Stimulated activated CD4-positive, alpha-beta T cell treated with anti-CD3 and anti-CD28 coated beads, Interleukin-4, amount 100 ng/mL, for 24 hours (primary cell): ENCODE measurements around the gene ROR1.

Experiments used
- DNase-seq: peaks from one replicate; pipeline ENCODE4 v3.0.0-alpha.2; 2020

The ROR1 gene

DNA sequence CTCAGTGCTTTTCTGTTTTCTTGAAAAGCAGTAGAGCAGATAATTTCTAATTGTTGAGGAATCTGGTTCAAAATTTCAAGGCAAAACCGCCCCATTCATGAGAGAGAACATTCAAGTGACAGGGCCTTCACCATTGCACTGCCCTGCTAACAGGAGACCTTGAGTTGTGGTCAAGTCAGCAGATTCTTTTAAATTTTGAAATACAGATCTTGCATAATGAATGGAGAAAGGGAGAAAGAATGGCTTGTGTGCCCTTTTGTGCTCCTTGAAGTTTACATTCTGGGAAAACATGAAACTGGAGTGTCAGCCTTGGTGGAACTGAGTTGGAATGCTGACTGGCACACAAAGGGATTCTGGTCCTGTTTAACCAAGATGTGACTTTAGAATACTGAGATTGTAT, 265.1 kb downstream of the ROR1 start:
- no peak for DNase-seq

DNA sequence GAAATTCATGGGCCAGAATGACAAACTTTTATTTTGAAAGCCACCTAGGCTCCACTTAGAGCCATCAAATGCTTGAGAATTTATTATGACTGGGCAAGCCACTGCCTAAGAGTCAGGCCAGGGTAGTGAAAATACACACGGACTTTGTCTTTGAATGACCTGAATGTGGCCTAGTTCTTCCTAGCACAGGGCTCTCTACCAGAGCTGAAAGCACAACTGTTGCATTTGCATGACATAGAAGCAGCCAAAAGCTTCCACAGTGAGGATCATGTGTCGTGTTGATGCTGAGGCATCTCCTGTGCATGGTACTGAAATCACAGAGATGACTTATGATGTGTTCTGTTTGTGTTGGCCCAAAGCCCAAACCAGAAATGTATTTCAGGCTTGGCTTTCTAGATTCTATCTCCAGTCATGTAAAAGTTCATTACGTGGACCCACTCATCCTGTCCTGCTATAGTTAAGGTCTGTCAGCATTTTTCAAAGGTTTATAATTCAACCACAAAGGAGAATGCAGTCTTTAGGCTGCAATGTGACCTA, 265.6 kb downstream of the ROR1 start:
- no peak for DNase-seq

DNA sequence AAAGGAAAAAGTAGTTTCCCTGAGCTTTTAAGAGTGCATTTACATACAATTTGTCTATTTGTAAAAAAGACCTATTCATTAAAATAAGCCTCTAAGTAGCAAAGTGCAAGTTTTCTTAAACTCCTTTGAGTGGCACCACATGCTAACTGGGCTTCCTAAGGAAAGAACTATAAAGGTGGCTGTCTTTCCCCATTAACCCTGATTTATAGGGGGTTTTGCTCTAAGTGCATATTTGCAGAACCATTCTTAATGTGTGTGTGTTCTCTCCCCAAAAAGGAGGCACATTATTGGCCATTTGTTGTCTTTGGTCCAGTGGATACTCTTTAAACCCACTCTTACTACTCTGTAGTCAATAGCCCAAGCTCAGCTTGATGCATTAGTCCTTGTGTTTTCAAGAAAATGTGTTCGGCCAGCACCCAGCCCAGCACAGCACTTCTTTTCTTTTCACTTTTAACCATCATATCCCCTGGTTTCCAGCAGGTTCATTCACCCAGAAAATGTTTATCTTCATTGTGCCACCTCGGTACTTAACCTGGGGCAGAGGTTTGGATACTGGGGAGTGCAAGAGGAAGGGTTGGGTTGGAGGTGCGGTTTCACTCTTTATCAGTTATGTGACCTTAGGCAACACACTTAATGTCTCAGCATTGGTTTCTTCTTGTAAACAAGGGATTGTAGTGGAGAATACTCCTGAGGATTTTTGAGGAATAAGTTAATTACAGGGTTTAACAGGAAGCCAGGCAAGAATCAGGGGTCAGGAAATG, 267.7 kb downstream of the ROR1 start:
- DNase-seq = no peak

DNA sequence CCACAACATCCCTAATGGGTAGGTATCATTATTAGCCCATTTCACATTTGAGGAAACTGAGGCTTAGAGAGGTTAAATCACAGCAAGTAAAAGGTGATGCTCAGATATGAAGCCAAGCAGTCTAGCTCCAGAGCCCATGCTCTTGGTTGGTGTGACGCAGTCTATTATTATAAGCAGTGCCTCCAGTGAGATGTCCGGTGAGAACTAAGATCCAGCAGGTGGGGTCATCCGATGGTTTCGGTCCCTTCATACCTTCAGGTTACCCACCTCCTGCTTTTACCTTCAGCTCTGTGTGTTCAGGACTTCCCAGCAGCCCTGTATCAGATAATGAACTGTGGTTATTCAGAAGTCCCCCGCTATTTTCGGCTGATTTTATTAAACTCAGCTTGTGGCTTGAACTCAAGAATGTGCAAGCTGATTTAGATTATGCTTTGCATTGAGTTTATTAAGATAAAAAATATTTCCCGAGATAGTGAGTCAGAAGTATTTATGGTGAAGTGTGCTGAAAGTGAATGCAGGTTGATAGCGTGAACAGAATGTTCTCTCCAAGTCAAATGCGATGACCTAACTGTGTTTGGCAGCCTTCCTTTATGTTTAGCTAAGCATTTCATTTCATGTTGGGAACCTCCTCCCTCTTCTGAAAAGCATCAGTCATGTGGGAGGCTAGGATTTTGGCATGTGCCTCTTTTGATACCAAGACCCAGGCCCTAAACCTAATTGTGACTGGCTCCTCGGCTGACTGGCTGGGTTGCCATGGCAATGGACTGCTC, 268.7 kb downstream of the ROR1 start:
- no peak for DNase-seq

DNA sequence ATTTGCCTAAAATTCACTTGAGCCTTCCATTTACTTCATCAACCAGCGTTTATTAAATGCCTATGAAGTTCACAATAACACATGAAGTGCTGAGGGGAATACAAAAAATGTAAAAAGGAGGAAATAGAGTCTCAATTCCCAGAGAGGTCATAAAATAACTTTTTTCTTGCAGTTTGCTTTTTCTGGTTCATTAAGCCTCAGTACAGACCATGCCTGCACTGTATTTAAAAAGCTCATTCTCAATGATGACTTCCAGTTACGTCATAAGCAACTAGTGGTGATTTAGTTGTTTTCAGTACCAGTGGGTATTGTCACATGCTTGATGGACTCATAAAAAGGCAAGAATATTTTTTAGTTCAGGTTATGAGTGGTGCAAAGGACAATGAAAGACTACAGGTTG, 269.5 kb downstream of the ROR1 start:
- no peak for DNase-seq

DNA sequence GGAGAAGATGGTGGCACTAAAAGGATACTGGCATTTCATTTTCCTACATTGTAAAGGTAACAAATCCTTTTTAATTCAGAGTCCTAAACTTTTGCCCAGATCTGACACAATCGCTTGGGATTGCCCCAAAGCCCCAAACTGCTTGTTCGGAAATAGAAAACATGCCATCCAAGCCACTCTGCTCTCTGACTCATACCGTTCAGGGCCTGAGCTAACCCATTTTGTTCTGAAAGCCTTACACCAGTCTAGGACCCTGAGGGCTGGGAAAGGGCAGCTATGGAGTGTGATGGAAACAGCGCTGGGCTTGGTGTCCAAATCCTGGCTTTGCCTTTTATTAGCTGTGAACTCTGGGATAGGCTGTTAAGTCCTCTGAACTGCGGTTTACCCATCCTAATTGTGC, 270.2 kb downstream of the ROR1 start:
- DNase-seq = no peak

DNA sequence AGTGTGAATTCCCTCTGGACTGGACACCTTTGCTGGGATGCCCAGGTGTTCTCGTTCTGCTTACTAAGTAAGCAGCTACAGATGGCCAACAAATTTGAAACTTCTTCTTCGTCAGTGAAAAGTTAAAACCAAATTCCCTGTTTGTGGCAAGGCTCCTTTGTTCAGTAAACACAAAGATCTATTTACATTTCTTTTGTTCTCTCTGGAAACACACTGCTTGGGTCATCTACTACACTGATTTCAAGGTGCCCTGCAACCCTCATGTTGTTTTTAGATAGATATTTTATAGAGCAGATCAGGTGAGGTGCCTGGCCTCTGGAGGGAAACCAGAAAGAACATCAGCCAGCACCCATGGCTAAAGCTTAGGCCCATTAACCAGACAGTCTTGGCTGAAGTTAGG, 272.4 kb downstream of the ROR1 start:
- DNase-seq = no peak

DNA sequence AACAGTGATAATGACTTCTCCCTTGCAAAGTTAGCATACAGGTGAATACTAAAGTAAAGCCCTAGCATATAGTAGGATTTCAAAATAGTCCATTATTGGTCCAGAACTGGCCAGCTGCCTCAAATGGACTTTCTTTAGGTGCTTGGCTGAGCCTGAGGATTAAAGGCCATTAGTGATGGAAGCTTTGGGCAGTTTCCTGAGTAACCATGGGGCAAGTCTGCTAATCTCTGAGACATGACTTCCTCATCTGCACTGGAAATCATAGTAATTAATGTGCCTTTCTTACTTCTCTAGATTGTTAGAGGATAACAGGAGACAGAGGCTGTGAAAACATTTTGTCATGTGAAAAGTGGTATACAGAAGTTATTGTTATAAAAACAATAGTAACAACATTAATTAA, 273.1 kb downstream of the ROR1 start:
- no peak for DNase-seq

DNA sequence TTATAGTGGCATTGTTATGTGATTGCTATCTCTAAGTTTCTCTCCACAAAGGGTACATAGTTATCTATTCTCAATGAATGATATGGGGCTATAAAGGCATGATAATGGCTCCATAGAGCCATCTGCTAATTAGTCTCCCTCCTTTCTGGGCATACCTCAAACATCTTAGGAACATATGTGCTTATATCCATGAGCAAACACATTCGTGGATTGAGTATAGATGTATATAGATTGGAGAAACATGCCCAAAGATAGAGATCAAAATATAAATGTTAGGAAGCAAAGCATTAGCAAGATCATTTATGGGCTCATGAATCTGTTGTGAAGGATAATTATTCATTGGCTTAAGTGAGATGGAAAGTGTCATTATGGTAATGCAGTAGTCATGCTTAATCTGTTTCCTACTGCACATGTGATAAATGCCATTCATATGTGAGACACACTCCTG, 273.8 kb downstream of the ROR1 start:
- DNase-seq = no peak

DNA sequence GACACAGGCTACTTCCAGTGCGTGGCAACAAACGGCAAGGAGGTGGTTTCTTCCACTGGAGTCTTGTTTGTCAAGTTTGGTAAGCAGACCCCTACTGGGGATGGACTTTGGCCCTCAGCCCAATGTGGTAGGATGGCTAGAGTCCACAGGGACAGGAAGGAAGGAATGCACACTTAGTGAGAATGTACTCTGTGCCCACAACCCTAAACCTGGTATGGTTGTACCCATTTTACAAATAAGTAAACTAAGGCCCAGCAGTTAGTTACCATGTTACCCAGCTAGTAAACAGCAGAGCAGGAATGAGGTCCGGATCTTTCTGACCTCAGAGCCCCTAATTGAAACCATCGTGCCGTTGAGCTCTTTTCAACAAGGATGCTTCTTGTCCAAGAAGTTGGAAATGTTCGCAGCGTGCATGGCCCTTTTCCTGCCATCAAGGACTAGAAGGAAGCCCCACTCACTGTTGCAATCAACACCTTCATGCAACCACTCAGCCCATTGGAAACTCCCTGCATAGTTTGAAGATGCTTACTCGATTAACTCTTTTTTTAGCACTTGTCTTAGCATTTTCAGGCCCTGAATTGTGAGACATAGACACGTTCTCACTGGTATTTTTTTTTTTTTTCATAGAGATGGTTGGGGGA, 276.2 kb downstream of the ROR1 start:
- no peak for DNase-seq

DNA sequence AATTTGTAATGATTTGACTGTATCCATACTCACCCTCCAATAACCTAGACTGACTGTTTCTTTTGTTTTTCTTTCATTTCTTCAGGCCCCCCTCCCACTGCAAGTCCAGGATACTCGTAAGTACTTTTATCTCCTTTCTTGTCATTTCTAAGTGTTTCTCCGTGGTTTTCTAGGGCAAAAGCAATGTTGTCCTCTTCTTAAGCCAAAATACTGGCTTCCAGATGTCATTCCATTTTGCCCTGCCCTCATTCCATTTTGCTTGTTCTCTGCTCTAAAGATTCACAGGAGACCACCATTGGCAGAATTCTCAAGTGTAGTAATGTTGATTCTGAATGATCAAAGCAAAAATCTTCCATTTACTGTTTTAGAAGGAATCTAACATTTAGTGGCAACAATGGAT, 276.8 kb downstream of the ROR1 start:
- no peak for DNase-seq

DNA sequence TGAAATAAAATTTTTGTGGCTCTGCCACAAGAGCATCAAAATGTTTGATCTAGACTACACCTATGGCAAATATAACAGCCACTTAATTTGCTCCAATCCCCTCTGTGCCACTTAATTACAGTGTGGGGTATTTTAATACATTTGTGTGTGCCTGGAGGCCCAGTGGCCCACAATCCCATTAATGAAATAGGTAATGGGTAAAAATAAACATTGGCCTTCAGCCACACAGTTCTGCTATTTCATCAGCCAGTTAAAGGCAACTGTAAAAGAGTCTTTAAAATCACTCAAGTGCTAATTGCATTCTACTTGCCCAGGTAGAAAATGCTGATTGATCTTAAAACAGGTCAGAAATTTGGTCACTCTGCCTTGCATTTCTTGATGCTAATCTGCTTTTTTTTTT, 278.0 kb downstream of the ROR1 start:
- no peak for DNase-seq

DNA sequence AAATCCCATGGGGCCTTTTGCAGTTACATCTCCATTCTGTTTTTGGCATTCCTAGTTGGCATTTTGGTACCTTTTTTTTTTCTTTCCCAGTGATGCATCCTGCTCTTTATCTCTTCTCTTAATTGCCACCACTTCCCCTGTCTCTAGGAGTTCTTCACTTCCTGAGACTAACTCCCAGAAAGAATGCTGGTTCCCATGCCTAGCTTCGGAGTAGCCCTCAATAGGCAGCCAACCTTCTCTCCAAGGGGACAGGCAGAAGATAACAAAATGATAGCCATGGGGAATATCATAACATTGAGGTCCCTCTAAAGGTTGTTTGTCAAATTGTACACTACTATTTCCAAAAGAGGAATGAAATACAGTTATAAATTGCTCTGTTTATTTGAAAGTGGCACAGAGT, 279.0 kb downstream of the ROR1 start:
- no peak for DNase-seq

DNA sequence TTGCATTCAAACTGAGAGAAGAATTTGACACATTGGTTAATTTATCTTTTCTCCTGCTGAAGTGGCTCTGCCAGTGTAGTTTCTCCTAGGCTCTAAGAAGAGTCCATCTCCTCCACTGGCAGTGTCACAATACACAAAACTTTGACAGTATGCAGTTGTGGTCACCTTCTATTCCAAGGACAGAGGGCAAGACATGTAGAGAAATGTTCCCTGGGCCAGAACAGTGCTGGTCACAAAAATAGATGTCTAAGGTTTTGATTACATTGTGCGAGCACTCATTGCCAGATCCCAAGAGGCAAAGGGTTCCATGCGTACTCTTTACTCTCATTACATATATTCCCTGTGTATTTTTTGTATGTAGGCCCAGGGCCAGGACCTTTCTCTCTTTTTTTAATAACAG, 281.5 kb downstream of the ROR1 start:
- DNase-seq = no peak

DNA sequence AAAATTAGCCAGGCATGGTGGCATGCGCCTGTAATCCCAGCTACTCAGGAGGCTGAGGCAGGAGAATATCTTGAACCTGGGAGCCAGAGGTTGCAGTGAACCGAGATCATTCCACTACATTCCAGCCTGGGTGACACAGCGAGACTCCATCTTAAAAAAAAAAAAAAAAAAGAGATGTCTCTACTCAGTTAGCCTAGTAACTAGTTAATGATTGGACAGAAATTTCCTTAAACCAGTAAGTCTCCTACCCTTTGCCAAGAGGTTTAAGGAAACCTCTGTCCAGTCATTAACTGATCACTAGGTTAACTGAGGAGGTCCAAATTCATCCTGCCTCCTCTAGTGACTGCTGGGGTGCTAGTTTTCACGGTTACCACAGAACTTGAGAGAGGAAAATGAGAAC, 285.7 kb downstream of the ROR1 start:
- no peak for DNase-seq

DNA sequence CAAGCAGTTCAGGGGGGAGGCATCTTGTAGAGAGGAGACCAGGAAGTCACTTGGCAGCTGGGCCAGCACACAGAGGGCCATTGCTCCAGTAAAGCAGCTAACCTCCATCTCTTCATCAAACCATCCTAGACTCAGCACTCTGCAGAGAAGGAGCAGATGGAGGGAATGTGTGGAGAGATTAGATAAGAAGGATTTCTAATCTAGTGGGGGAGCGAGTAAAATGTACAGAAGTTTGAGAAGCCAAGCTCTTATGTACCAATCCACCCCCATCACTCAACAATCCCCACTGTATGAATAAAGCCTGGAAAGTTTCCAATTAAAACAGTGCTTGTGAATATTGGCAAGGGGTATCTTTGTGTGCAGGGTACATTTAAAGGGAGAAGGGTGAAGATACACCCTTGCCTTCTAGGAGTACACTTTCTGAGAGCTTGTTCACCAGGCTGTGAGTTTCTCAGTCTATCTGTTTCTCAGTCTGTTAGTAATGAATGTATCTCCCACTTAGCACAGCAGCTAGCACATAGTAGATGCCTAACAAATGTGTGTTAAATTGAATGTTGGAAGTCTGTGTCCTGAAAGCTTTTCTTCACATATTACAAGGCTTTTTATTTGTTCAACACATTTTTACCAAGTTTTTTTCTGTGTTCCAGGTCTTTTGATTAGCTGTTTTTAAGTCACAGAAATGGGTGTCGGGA, 286.9 kb downstream of the ROR1 start:
- DNase-seq = no peak

DNA sequence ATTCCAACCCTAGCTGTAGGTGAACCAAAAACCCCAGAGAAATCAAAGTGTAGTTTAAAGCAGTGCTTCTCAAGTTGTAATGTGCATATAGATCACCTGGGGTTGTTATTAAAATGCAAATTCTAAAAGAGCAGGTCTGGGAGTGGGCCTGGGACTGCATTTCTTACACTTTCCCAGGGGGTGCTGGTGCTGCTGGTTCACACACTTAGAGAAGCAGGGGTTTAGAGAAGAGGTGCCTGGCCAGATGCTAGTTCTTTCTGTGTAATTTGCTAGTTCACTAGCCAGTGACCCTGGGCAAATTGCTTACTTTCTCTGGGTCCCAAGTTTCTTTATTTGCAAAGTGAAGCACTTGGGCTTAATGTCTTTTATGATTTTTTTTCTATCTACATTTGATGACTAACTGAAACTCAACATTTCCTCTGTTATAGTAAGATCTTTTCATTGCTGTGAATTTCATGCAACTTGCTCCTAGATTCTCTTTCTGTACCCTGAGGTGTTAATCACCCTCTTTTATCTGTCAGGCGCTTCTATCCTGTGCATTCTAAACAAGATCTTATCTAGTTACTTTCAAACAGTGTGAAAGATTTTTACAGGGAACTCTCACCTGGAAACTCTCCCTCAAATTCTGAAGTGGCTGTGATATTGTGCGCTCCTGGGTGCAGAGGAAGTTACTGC, 287.8 kb downstream of the ROR1 start:
- no peak for DNase-seq

DNA sequence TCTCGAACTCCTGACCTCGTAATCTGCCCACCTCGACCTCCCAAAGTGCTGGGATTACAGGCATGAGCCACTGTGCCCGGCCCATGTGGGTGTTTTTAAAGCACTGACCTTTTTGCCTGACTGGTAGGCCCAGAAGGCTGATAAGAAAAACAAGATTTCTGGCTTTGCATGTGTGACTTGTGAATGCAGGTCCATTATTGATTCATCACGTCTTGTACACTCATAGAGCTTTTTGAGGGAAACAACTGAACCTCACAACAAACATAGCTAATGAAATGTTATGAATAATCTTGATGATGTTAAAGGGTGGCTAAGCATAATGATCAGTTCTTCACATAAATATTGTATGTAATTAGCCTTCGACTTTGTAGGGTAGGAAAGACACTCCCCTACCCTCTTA, 288.7 kb downstream of the ROR1 start:
- DNase-seq = no peak

DNA sequence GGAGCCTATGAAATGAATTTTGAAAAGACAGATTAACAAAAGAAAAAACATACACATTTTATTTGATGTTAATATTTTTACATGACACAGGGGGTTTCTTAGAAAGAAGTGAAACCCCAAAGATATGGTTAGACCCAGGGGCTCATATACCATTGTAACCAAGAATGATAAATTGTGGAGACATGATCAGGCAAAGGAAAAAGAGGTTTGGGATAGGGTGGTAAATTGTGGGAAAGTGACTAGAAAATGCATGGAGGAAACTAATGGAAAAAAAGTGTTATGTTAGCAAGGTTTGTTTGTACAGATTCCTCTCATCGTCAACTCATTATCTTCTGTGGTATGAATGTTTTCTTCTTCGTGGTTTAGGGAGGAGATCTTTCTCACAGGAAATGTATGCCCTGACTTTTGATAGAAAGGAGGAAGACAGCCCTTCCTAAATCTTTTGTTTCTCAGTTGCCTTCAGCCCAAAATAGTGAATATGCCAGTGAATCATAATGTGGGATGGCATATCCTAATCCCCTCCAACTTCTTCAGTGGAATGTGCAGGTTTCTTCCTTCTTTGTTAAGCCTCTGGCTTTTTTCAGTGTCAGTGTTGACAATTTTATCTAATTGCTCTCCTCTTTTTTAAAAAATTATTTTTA, 289.2 kb downstream of the ROR1 start:
- no peak for DNase-seq

DNA sequence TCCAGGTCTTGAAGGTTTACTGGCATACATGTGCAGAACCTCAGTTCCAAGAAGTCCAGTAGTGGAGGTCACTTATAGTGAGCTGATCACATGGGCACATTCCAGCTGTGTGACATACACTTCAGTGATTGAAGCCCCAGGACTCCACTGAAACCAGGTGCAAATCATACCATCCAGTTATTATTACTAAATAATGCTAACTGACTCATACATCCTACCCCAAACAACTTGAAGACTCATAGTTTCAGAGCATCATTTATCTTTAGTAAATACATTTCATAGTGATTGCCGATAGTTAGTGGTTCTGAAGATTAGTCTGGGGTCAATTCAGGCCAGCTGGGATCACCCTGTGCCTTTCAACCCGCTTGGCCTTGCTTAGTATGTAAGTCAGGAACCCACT, 291.8 kb downstream of the ROR1 start:
- DNase-seq = no peak

DNA sequence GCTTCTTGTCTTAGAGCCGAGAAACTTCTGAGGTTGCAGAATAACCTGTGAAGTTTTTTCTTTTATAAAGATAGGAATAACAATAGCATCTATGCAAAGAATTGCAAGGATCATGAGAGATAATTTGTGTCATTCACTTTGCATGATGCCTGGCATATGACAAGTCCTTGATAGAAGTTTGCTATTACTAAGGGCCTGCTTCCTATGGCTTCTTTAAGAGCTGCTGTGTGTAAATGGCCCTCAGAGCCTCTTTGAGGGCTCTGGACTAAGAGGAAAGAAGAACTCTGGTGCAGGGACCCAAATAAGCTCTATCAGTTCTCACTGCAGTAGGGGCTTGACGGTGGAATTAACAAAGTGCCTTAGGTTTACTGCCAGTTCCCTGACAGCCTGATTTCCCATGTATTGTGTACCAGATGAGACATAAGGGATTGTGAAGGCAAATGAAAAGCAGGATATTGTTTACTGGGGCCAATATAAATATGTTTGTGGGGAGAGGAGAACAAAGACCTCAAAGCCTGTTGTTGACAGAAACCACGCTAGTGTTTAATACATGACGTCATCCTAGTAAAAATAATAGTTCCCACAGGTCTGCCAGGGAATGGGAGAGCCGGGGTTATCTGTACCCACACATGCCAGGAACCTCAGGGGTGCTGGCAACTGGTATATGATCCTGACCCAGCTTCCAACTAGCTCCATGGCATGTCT, 298.4 kb downstream of the ROR1 start:
- no peak for DNase-seq
